ENCODE measurements around the gene C22orf15. TPM values are rescaled to one million over a fixed set of nuclear protein-coding genes. Genes with fewer than 3 reads are reported as not detected.

Gene C22orf15
- total RNA-seq, 2 donors from 2014 or later, result not detected

DNA sequence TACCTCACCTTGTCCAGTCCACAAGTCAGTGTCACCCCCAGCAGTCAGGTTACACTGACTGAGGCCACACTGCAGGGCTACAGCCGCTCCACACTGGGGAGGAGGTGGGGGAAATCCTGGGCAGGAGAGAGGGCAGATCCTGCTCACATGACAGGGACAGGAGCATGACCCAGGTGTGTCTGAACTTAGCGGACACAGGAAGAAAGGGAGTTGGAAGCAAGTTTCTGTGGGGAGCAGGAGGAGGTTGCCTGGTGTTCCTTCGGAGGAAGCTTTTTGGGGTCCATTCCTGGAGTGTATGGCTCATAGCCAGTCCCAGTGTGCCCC lies 15.7 kb downstream of the C22orf15 start:
- H3K4me3 ChIP-seq, result no peak overlapping the region

DNA sequence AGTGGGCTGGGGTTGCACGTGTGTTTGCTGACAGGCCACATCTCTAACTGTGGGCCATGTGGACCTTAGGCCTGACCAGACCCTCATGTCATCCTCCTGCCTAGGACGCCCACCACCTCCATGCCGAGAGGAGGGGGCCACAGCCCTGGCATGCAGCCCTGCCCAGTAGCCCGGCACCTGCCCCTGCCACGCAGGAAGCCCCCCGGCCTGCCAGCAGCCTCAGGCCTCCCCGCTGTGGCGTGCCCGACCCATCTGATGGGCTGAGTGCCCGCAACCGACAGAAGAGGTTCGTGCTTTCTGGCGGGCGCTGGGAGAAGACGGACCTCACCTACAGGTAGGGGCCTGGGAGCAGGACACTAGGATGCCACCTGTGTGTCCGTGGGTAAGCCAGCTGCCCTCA lies 16.3 kb downstream of the C22orf15 start:
- WGBS, result 85% methylated on average over 14 of the region's 16 CpGs
- TF ChIP-seq POLR2A (IDR thresholded peaks at IDR 0.05), result no peak
- no peak for TF ChIP-seq POLR2AphosphoS5 (IDR thresholded peaks at IDR 0.05)
- intact Hi-C loops (cut with DNase I), result no loop called here
- Histone ChIP-seq H3K27me3 (replicated peaks; ENCODE audit: insufficient read depth) (no peaks in the 10 kb centered on the region), H3K36me3 (no peaks in the 10 kb centered on the region), H3K4me3 (no peak overlapping the region), H3K27ac (no peak overlapping the region), H3K4me1 (replicated peaks) (no peaks in the 10 kb centered on the region), H3K9me3 (no peaks in the 10 kb centered on the region)
- no peak for DNase-seq (ENCODE audit: low spot score)

More for the DNA sequence above, 15.7 kb downstream of the C22orf15 start:
- 71% methylated on average over 3 of the region's 3 CpGs for WGBS
- no peaks in the 10 kb centered on the region for H3K9me3 ChIP-seq
- DNase-seq (ENCODE audit: low spot score), result no peak
- H3K4me1 ChIP-seq (replicated peaks), result no peaks in the 10 kb centered on the region
- intact Hi-C loops (cut with DNase I), result no loop called here
- no peaks in the 10 kb centered on the region for H3K27me3 ChIP-seq (replicated peaks; ENCODE audit: insufficient read depth)
- no peaks in the 10 kb centered on the region for H3K36me3 ChIP-seq
- TF ChIP-seq POLR2AphosphoS5 (IDR thresholded peaks at IDR 0.05) (no peak), POLR2A (IDR thresholded peaks at IDR 0.05) (no peak)
- TF ChIP-seq, protein P1, sequence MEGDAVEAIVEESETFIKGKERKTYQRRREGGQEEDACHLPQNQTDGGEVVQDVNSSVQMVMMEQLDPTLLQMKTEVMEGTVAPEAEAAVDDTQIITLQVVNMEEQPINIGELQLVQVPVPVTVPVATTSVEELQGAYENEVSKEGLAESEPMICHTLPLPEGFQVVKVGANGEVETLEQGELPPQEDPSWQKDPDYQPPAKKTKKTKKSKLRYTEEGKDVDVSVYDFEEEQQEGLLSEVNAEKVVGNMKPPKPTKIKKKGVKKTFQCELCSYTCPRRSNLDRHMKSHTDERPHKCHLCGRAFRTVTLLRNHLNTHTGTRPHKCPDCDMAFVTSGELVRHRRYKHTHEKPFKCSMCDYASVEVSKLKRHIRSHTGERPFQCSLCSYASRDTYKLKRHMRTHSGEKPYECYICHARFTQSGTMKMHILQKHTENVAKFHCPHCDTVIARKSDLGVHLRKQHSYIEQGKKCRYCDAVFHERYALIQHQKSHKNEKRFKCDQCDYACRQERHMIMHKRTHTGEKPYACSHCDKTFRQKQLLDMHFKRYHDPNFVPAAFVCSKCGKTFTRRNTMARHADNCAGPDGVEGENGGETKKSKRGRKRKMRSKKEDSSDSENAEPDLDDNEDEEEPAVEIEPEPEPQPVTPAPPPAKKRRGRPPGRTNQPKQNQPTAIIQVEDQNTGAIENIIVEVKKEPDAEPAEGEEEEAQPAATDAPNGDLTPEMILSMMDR (IDR thresholded peaks at IDR 0.05), result no peak
- no peak overlapping the region for H3K27ac ChIP-seq

DNA sequence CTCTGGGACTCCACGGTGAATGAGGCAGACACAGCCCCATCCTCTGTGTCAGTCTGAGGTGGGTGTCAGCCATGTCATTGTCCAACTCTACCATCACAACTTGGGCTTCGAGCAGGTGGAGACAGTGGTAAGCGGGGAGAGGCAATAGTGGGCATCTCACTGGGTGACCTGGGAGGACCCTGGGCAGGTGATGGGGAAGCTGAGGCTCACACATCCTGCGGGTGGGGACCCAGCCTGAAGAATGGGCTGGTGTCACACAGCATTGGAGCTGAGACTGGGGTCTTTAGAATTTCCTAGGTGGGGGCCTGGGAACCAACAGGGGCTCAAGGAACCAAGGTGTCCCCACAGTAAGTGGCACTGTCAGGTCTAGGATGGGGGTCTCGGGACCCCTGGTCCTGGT lies 16.9 kb downstream of the C22orf15 start:
- H3K4me1 ChIP-seq (replicated peaks), result no peaks in the 10 kb centered on the region
- H3K27me3 ChIP-seq (replicated peaks; ENCODE audit: insufficient read depth), result no peaks in the 10 kb centered on the region
- H3K36me3 ChIP-seq, result no peaks in the 10 kb centered on the region
- DNase-seq (ENCODE audit: low spot score), result no peak
- 98% methylated on average over 5 of the region's 5 CpGs for WGBS
- H3K9me3 ChIP-seq, result no peaks in the 10 kb centered on the region
- TF ChIP-seq, protein P1 (IDR thresholded peaks at IDR 0.05), result no peak
- TF ChIP-seq POLR2AphosphoS5 (IDR thresholded peaks at IDR 0.05), result no peak
- H3K4me3 ChIP-seq, result no peak overlapping the region
- H3K27ac ChIP-seq, result no peak overlapping the region
- intact Hi-C loops (cut with DNase I), result no loop called here

DNA sequence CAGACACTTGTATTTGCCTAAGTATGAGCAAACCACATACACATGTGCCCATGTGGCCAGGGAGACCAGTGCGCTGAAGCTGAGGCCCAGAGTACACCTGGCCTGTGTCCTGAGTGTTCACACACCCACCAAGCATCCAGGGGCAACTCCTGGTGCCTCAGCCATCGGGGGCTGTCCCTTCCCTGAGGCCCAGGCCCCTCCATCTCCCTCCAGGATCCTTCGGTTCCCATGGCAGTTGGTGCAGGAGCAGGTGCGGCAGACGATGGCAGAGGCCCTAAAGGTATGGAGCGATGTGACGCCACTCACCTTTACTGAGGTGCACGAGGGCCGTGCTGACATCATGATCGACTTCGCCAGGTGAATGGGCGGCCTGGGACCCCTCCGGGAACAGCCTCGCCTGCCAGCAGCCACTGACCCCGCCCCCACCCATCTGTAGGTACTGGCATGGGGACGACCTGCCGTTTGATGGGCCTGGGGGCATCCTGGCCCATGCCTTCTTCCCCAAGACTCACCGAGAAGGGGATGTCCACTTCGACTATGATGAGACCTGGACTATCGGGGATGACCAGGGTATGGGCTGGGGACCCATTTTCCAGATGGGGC lies 17.5 kb downstream of the C22orf15 start:
- Histone ChIP-seq H3K4me1 (replicated peaks) (no peaks in the 10 kb centered on the region), H3K27me3 (replicated peaks; ENCODE audit: insufficient read depth) (no peaks in the 10 kb centered on the region), H3K4me3 (no peak overlapping the region), H3K27ac (no peak overlapping the region), H3K9me3 (no peaks in the 10 kb centered on the region), H3K36me3 (no peaks in the 10 kb centered on the region)
- WGBS, result 88% methylated on average over 19 of the region's 20 CpGs
- DNase-seq (ENCODE audit: low spot score), result no peak
- intact Hi-C loops (cut with DNase I), result no loop called here
- TF ChIP-seq POLR2AphosphoS5 (IDR thresholded peaks at IDR 0.05), result no peak
- TF ChIP-seq POLR2A (IDR thresholded peaks at IDR 0.05), result no peak
- TF ChIP-seq, protein P1 (IDR thresholded peaks at IDR 0.05), result no peak

DNA sequence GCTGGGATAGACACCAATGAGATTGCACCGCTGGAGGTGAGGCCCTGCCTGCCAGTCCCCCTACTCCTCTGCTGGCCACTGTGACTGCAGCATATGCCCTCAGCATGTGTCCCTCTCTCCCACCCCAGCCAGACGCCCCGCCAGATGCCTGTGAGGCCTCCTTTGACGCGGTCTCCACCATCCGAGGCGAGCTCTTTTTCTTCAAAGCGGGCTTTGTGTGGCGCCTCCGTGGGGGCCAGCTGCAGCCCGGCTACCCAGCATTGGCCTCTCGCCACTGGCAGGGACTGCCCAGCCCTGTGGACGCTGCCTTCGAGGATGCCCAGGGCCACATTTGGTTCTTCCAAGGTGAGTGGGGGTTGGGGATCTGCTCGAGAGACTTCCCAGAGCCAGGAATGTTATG lies 18.3 kb downstream of the C22orf15 start:
- H3K27ac ChIP-seq, result no peak overlapping the region
- H3K36me3 ChIP-seq, result no peaks in the 10 kb centered on the region
- H3K4me1 ChIP-seq (replicated peaks), result no peaks in the 10 kb centered on the region
- H3K27me3 ChIP-seq (replicated peaks; ENCODE audit: insufficient read depth), result no peaks in the 10 kb centered on the region
- TF ChIP-seq, protein P1 (IDR thresholded peaks at IDR 0.05), result no peak
- no peak for TF ChIP-seq POLR2A (IDR thresholded peaks at IDR 0.05)
- no peak for TF ChIP-seq POLR2AphosphoS5 (IDR thresholded peaks at IDR 0.05)
- intact Hi-C loops (cut with DNase I), result no loop called here
- no peaks in the 10 kb centered on the region for H3K9me3 ChIP-seq
- no peak for DNase-seq (ENCODE audit: low spot score)
- H3K4me3 ChIP-seq, result no peak overlapping the region
- WGBS, result 77% methylated on average over 15 of the region's 15 CpGs
